D721Med (cell line): Measurements from ENCODE around the gene UGT2B7.
A peak's percentile ranks its signal among the peaks of the same experiment; 100 is the strongest.

Source experiments
- DNase-seq: peaks from one replicate; pipeline ENCODE4 v3.0.0; 2011; ENCODE audit warnings: low spot score; ENCODE audit not compliant: insufficient read length
- FAIRE-seq: peaks from 2 replicates; lab custom pipeline; 2011; peaks lifted over from hg19 to GRCh38; lab: Jason Lieb, UNC
- TF ChIP-seq, protein P1 (sequence below): IDR thresholded peaks from 2 replicates; pipeline ENCODE4 v1.5.1; 2012; ENCODE audit warnings: mild to moderate bottlenecking, control low read depth; ENCODE audit not compliant: insufficient read depth; ENCODE audit errors: missing control alignments

The UGT2B7 gene

DNA sequence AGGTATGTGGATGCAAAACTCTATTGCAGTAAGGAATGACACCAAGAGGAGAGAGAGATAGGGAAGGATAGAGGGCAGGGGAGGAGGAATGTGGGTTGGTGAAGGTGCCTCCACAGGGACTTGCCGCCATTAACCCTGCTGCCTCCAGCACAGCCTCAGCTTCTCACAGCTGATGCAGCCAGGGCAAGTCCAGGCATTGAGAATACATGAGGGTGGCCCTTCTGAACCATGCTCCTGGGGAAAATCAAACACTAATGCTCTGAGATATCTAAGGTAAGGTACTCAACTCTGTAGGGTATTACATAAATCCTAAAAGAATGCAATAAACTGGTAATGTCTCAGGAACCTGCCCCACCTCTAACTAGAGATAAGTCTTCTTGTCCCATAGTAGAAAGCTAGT lies 28.7 kb downstream of the UGT2B7 start:
- DNase-seq (no peak), FAIRE-seq (no peak)
- TF ChIP-seq, protein P1, sequence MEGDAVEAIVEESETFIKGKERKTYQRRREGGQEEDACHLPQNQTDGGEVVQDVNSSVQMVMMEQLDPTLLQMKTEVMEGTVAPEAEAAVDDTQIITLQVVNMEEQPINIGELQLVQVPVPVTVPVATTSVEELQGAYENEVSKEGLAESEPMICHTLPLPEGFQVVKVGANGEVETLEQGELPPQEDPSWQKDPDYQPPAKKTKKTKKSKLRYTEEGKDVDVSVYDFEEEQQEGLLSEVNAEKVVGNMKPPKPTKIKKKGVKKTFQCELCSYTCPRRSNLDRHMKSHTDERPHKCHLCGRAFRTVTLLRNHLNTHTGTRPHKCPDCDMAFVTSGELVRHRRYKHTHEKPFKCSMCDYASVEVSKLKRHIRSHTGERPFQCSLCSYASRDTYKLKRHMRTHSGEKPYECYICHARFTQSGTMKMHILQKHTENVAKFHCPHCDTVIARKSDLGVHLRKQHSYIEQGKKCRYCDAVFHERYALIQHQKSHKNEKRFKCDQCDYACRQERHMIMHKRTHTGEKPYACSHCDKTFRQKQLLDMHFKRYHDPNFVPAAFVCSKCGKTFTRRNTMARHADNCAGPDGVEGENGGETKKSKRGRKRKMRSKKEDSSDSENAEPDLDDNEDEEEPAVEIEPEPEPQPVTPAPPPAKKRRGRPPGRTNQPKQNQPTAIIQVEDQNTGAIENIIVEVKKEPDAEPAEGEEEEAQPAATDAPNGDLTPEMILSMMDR, result no peak

DNA sequence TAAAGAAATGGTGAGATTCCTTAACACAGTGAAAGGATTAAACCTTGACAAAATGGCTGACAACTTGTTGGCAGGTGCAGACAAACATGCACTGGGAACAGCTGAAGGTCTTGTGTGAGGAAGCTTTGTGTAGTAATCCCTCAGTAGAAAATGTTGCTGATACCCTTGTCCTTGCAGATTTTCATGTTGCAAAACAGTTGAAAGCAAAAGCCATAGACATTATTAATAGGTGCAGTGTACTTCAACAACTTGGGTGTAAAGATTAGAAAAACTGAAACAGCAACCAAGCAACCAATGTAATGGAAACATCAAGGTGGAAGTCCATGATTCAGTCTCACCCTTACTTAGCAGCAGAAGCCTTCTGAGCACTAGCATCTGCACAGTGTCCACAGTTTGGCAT lies 29.8 kb downstream of the UGT2B7 start:
- FAIRE-seq (peak; percentile 56), DNase-seq (no peak)
- TF ChIP-seq, protein P1, result no peak

DNA sequence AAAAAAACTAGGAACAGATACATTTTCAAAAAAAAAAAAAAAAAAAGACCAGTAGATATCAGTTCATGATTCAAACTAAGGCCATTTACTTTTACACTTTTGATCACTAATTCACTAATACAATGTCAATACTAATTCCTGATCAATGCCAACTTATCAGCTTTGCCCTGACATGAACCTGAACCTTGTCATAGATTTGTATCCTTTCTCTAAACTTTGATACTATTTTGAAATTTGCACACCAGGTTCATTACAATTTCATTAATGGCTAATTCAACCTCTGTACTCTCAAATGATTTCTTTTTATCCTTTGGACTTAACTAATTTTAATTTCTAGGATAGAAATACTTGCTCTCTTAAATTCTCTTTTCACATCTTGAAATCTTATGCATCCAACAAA lies 37.7 kb downstream of the UGT2B7 start:
- no peak for DNase-seq
- TF ChIP-seq, protein P1, result no peak
- FAIRE-seq, result no peak

DNA sequence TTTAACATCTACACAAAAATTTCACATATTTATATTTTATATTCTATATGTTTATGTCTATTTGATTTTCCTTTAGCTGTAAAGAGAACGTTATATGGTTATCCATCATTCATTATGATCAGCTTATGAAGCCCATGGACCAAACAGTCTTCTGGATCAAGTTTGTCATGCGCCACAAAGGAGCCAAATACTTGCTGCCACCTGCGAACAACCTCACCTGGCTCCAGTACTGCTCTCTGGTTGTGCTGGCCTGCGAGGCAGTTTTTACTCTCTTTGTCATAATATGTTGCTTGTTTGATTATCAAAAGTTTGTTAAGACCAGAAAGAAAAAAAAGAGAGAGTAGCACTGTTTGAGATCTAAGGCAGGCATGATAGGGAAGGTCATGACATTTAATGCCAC lies 38.2 kb downstream of the UGT2B7 start:
- DNase-seq, result no peak
- TF ChIP-seq, protein P1, result no peak
- no peak for FAIRE-seq

DNA sequence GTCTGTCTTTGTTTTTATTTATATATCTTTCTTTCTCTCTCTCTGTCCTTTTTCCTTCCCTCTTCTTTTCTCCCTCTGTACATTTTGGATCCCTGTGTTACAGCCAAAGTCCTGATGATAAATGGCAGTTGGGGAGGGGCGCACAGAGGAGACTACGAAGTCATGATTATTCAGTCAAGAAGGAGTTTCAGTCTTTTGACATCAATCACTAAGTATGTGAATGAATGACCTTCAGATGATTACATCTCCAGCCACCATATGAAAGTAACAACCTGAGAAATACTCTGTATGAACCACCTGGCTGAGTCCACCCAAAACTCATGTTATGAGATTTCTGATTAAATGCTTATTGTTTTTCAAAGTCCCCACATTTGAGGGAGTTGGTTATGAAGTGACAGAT lies 45.0 kb downstream of the UGT2B7 start:
- TF ChIP-seq, protein P1, result no peak
- DNase-seq (no peak), FAIRE-seq (no peak)

DNA sequence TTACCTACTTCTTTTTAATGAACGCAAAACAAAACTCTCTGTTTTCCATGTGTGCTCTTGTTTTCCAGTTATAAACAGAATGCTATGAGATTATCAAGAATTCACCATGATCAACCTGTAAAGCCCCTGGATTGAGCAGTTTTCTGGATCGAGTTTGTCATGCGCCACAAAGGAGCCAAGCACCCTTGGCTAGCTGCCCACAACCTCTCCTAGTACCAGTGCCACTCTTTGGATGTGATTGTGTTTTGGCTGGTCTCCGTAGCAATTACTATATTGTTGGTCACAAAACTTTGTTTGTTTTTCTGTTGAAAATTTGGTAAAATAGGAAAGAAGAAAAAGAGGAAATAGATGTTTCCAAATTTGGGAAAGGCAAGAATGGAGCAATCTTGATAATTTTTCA lies 51.1 kb downstream of the UGT2B7 start:
- FAIRE-seq, result no peak
- DNase-seq, result no peak
- TF ChIP-seq, protein P1, result no peak

DNA sequence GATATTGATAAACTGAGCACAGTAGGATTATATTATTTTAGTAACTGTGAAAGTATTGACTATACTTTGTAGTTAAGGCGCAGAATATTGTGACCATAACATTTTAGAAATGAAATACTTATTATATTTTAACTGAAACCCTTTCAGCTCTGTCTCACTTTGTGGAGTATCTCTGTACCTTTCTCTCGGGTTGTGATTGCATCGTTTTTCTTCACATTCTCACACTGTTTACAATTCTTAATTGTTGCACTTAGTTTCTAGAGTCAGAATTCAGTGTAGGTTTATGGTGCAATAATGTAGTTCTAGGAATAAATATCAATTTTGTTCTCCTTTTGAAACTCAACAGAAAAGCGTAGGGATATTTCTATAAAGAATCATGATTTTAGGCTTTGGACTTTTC lies 57.7 kb downstream of the UGT2B7 start:
- TF ChIP-seq, protein P1, result no peak
- DNase-seq, result no peak
- FAIRE-seq, result peak; percentile 48
